Cardiac septum (tissue), 1 donor: Measurements from ENCODE around the gene FOXC2. TPM values are rescaled to one million over a fixed set of nuclear protein-coding genes. Genes with fewer than 3 reads are reported as not detected.
"Not testable (repeated sequence)": the region's sequence is repeated elsewhere in the genome, so short reads cannot be mapped to it uniquely, and the experiment has no call there.

Source experiments
- DNase-seq: peaks from one replicate; pipeline ENCODE4 v3.0.0-alpha.2; 2020; ENCODE audit warnings: low spot score
- intact Hi-C: fragments of 100-400 bp; cut with DNase I; formaldehyde crosslinking; loops from one replicate; pipeline ENCODE4 v1.14.0; 2022
- total RNA-seq: library from RNA; stranded (reverse); fragmentation: NEBNext Ultra II Directional; extraction: Animal tissue kit (Norgen Biotek cat#: 25700); gene quantifications from one replicate; pipeline ENCODE4 v1.2.1, GENCODE V29; 2021
- donor health status: DM: no; HTN: no; CAD: no.

Gene FOXC2
- total RNA-seq, 1 donor from 2014 or later: 2.6 TPM

DNA sequence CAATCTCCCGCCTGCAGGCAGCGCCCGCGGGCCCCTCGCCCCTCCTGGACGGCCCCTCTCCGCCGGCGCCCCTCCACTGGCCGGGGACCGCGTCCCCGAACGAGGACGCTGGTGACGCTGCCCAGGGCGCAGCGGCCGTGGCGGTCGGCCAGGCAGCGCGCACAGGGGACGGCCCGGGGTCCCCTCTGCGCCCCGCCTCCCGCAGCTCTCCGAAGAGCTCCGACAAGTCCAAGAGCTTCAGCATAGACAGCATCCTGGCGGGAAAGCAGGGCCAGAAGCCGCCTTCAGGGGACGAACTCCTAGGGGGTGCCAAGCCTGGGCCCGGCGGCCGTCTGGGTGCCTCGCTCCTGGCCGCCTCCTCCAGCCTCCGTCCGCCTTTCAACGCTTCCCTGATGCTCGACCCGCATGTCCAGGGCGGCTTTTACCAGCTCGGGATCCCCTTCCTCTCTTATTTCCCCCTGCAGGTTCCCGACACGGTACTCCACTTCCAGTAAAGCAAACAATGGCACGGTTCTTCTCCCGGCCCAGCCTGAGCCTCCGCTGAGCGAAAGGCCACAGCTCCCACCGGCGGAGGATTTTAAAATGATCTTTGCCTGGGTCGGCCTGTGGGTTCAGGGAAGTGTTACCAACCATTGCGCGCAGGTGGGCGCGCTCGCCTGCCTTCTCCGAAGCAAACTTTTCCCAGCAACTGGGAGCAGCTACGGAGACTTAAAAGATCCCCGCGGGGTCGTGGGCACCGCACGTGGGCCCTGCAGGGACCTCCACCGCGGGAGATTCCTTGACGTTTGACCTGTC, 12.8 kb downstream of the FOXC2 start:
- no peak for DNase-seq

DNA sequence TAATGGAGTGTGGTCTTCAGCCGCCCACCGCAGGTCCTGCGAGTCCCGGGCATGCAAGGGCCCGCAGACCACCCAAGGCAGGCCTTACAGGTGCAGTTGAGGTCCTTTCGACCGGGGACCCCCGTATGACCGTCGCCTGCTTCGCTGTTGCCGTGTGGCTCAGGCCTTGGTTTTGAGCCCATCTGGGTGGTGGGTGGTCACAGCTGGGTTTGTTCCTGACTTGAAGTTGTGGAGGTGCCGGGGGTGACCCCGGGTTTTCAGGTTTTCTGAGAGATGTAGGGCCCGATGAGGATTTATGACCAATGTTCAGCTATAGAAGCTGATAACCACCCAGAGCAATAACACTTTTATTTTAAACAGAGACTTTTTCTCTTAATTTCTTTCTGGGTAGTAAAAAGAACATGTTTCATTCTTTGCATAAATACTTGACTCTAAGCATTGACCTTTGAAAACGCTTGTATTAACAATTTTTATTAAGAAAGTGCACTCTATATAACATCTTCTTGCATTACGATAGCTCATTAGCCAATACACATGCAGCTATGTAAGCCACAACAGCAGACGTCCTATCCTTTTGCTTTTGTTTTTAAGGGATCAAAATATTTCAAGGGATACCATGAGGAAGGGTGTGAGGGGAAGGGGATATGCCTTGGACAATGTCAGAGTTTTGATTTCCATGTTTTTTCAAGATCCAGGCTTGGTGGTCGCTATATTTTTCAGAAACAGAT, 13.6 kb downstream of the FOXC2 start:
- no peak for DNase-seq
- intact Hi-C loops: no loop called here

More for the DNA sequence above, 12.8 kb downstream of the FOXC2 start:
- intact Hi-C loops: loop anchor here (5.0 to 10.0 kb wide), 3 partner anchors 88 to 255 kb away; no protein-coding TSS in a partner anchor

DNA sequence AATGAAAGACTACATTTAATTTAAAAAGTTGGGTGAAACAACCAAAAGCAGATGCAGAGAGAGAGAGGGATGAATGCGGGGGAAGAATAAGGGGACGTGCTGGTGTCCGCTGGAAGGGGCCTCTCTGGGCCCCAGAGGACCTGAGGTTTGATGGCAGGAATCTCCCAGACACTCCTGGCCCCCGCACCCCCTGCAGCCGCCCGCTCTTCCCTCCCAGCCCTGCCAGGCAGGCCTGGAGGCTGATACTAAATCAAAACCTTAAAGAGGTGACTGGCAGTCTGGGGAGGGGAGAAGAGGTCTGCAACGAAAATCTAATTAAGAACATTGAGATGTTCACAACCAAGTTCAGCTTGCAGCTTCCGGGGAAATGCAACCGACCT, 14.2 kb downstream of the FOXC2 start:
- DNase-seq: no peak
- intact Hi-C loops: no loop called here

DNA sequence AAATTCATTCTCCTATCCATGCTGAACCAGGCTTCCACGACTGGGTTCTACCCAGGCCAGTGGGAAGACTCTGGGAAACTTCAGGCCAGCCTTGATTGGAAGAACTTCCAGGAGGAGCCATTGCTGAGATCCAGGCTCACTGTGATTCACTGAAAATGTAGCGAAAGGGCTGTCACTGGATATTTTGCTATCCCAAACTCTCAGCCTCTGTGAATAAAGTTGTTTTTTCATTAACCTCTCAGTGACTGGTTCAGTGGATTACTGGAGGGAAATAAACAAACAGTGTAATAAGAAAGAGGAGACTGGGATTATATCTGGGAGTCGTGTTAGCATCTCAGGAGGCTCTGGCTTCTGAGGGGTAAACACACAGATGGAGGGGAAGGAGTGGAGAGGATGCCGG, 14.8 kb downstream of the FOXC2 start:
- no peak for DNase-seq
- intact Hi-C loops: no loop called here

DNA sequence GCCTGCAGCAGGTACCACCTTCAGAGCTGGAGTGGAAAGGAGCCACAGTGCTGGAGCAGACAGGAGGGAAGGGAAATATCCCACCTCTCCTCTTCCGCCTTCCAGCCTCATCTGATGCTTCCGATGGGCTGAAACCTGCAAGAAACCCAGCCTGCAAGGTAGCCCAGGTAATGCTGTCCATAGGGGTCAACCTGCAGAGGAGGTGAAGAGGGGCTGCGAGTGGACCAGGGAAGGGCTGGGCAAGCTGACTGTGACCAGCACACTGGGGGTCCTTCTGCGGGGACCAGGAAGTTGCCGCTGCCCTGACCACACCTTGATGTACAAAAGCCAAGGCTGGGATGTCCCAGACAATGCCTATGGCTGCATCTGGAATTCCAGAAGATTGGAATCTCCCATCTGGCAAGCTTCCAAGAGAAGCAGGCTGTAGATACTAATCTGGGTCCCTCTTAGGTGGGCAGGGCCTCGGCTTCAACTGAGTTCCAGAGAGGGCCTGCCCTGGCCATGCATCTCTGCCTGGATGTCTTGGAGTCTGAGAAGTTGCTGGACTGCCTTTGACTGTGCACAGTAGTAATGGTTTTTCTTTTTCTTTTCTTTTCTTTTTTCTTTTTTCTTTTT, 17.5 kb downstream of the FOXC2 start:
- intact Hi-C loops: no loop called here
- no peak for DNase-seq

DNA sequence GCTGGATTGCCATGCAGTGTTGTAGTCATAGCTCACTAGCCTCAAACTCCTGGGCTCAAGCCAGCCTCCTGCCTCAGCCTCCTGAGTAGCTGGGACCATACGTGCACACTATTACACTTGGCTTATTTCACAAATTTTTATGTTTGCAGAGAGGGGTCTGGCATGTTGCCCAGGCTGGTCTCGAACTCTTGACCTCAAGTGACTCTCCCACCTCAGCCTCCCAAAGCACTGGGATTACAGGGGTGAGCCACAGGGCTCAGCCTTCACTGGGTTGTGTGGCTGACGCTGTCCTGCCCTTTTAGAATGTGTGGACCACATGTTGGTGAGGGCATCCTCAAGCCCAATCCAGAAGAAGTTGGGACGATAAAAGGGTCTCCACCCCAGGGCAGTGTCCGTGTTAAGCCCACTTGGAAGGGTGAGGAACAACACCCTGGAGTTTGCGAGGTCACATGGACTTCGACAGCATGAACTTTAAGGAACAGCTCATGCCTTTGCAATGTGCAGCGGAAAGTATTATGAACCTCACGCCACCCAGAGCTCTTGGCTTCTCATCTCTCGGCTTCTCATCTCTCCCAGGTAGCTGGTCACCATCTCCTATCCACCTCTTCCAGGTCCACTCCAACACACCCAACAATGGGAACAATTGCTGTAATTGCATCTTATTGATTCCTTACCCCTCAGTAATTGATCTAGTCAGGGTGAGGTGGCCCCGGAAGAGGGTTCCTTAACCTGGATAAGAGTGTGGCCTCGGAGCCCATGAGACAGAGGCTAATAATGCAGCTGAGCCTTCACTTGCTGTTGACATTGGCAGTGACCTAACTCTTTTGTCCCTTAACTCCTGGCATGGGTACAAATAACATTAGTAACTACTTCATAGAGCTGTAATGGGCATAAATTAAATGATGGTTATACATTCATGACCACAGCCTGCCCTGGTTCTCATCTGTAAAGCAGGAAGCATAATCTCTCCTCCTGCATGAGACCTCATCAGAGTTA, 18.4 kb downstream of the FOXC2 start:
- DNase-seq: no peak
- intact Hi-C loops: no loop called here

DNA sequence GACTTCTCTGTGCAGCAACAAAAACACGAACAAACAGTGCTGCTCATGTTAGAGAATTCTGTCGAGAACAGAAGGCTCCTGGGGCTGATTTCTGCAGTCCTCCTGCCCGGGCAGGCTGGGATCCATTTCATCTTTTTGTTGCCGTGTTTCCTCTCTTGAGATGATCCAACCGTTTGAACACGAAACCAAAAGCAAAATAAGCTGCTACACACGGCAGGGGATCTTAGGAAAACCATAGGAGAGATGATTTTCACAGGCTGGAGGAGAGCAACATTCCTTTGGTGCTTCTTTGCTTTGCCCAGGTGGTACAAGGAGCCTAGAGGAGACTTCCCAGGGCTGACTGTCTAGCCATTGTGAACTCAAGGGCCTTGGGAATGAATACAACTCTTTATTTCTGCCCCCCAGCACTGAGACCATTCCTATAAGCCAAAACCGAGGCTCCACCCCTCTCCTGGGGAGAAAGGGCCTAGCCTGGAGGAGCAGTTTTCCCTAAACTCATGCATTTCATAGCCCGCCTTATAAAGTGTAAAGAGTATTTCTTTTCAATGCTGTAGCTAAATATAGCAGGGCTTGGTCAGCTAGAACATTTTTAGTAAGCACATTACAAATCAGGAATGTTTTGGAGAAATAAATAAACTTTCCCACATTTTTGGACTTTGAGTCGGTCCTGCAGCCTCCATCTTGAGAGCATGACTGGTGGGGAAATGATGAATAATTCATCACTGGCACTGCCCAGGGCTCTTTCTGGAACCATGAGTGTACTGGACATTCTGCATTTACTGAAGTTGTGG, 19.4 kb downstream of the FOXC2 start:
- no peak for DNase-seq
- intact Hi-C loops: no loop called here

DNA sequence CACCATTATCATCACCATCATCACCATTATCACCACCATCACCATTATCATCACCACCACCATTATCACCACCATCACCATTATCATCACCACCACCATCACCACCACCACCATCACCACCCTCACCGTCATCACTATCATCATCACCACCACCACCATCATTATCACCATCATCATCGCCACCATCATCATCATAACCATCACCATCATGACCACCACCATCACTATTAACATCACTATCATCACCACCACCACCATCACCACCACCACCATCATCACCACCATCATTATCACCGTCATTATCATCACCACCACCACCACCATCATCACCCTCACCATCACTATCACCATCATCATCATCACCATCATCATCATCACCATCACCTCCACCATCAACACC, 20.9 kb downstream of the FOXC2 start:
- intact Hi-C loops: no loop called here
- no peak for DNase-seq

DNA sequence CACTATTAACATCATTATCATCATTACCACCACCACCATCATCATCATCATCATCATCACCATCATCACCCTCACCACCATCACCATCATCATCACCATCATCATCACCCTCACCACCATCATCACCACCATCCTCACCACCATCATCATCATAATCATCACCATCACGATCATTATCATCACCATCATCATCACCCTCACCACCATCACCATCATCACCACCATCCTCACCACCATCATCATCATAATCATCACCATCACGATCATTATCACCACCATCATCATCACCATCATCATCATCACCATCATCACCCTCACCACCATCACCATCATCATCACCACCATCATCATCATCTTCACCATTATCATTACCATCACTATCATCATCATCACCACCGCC, 21.3 kb downstream of the FOXC2 start:
- intact Hi-C loops, DNase-seq: not testable (repeated sequence)

DNA sequence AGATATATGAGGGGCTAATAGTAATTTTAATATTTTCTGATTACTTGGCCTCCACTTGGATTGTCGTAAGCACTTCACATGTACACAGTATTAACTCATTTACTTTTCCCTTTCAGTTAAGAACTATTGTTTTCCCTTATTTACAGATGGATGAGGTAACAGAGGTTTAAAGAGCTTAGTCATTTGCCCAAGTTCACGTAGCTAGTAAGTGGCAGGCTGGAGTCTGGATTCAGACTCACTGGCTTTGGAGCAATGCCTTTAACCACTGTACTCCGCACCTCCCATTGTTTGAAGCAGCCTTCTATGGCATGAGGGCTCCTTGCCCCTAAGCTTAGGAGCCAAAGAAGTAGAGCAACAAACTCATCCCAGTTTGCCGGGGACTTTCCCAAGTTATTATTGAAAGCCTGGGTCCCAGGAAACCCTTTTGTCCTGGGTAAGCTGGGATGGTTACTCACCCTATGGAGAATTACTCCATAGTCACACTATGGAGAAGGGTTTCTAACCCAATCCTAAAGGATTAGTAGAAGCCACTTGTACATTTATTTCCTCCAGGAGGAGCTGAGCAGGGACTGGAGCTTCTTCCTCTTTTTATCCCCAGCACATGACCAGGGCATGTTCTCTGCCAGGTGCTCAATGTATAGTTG, 24.0 kb downstream of the FOXC2 start:
- DNase-seq: no peak
- intact Hi-C loops: no loop called here

DNA sequence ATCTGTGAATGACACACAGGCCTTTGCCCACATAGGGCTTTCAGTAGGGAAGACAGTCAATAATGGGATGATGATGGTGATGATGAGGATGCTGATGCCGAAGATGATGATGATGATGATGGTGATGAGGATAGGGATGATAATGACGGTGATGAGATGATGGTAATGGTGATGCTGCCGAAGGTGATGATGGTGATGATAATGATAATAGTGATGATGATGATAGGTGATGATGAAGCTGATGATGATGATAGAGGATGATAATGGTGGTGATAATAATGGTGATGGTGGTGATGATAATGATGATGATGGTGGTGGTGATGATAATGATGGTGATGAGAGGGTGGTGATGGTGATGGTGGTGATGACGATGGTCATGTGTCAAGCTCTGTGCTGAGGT, 24.6 kb downstream of the FOXC2 start:
- DNase-seq: no peak
- intact Hi-C loops: no loop called here

DNA sequence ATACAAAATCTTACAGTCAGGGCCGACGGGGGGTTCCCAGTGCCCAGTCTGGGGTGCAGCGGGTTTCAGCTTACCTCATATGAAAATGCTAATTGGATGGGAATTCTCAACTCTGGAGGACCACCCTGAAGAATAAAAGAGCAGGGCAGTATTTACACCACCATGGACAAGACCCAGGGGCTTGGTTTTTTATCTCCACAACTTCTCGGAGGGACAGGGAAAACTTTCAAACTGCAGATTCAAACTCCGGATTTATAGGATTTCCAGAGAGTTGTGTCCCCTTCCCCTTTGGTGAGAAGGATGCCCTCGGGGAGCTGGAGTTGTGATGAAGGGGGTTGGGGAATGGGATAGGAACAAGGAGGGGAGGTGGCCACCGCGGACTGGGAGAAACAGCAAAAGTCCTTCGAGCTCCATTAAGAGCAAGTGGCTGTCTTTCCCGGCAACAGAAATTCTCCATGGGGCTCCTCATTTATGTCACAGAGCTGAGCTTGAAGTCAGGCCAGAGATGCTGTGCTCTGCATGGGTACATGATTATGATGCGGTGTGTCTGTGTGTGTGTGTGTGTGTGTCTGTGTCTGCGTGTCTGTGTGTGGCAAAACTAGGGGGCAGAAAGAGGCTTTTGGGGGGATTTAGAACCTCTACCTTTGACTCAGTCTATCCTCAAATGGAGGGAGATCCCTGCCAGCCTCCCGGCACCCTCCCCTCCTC, 27.4 kb downstream of the FOXC2 start:
- intact Hi-C loops: no loop called here
- no peak for DNase-seq

DNA sequence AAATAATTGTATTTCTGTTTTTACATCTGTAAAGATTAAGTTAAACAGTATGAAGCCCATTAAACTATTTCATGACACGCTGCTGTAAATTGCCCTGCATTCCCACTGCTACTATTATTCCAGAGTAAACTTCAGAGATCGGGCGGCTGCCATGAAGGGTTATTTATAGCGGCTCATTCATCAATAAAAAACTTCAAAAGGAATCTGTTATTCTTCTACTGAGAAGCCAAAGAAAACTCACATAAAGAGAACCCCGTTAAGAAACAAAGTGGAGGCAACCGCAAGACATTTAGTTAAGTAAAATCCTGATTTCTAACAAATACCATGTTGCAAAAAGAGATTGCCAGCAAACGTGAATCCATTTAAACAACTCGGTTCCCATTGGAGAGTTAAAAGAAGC, 28.1 kb downstream of the FOXC2 start:
- DNase-seq: no peak
- intact Hi-C loops: no loop called here

DNA sequence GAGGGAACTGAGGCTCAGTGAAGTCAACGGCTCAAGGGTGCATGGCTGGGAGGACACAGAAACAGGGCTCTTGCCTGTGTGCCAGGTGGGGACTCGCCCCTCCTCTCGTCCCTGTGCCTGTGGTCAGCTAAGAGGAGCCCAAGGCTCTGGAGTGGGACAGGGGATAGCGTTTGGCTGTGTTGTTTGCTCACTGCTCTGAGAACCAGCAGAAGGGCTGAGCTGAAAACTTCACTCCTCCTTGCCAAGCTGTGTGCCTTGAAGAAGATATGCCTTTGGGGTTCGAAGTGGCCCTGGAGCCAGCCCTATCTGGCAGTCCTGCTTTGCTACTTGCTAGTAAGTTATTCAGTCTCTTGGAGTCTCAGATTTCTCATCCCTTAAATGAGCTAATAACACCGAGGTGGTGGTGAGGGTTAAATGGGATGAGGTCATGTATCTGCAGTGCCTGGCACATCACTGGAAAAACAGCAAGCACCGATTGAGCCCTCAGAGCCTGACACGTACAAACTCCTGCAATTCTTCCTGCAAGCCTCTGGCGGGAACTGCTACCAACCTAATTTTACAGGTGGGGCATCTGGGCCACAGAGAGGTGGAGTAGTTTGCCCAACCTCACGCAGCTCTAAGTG, 29.5 kb downstream of the FOXC2 start:
- intact Hi-C loops: no loop called here
- DNase-seq: no peak

DNA sequence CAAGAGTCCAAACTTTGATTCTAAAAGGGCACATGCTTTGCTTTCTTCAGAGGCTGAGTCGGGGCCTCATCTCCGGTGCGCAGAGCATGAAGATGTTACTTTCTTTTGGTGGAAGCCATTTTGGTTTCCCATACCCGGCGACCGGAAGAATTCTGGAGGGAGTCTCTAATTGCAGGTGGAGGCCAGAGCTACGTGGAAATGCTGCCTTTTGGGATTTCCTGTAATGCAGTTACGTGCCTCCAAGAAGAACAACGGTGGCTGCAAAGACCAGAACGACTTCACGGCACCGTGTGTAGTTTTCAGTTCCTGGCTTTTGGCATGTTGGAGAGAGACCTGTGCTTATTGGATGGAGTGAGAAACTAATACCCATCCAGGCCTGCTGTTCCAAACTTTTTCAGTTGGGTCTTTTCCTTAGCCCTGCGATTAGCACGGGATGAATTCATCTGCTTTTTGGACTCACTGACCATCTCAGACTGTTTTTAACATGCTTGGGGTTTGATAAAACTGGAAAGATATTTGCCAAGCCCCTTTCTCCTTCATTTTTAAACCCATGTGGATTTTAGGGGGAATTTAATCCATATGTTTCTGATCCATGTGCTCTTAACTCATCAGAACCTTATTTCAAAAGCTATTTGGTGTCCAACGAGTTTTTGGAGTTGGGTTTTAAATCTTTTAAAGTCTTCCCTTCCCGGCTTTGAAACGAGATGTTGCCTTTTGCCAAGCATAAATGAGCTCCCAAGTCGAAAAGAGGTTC, 30.7 kb downstream of the FOXC2 start:
- intact Hi-C loops: no loop called here
- no peak for DNase-seq

DNA sequence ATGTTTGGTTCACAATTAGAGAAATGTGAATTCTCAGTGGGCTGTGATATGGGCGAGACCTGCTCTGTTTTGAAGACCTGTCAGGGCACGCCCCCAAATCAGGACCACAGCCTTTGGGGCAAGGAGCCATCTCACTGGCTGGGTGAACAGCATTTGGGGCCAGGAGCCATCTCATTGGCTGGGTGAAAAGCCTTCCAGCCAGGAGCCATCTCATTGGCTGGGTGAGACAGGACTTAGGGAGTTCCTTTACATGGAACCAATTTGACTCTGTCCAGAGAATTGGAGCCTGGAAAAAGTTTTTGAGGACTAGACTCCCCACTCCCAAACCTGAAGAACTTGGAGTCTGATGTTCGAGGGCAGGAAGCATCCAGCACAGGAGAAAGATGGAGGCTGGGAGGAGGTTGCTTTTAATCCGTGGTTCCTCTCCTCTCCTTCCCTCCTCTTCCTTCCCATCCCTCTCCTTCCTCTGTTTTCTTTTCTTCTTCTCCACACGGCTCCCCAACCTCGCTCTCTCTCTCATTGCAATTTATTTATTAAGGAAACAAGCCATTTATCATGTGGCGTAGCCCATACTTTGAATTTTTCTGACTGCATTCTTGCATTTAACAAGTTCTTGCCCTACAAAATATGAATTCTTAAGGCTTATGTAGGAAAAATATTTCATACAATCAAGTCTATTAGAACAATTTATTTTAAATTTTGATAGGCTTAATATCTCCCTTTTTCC, 31.4 kb downstream of the FOXC2 start:
- DNase-seq: no peak
- intact Hi-C loops: no loop called here
